HFF-Myc (cell line): ENCODE results near the gene RFTN1.

ENCODE experiments used
- DNase-seq: peaks from one replicate; pipeline ENCODE4 v3.0.0-alpha.2; 2011; ENCODE audit warnings: low read depth; ENCODE audit errors: extremely low read depth
- H3K4me3 ChIP-seq: replicated peaks from 2 replicates; pipeline ENCODE4 v1.5.1; 2011; ENCODE audit warnings: low read depth, mild to moderate bottlenecking, control low read depth, low read length
- CTCF ChIP-seq: IDR thresholded peaks from 2 replicates; pipeline ENCODE4 v1.5.1; 2012; ENCODE audit warnings: mild to moderate bottlenecking, low read depth, low read length, control low read depth; ENCODE audit errors: missing control alignments

Gene RFTN1

GRCh38 chr3:16513141-16514020, at the start of gene RFTN1:
Gene RFTN1 (minus strand): TSS chr3:16513699. CDS start chr3:16493869, 19,830 bp downstream.
- peak within 1 kb of the TSS; percentile 87 for H3K4me3 ChIP-seq
- TF ChIP-seq CTCF: no peak

GRCh38 chr3:16559653-16560365, 46.3 kb upstream of the RFTN1 start:
- DNase-seq: no peak
- TF ChIP-seq CTCF: no peak
- no peak overlapping the region for H3K4me3 ChIP-seq

More at GRCh38 chr3:16513141-16514020, at the start of gene RFTN1:
- DNase-seq: no peak

GRCh38 chr3:16554126-16554525, 40.6 kb upstream of the RFTN1 start:
- TF ChIP-seq CTCF: no peak
- no peak for DNase-seq

GRCh38 chr3:16552757-16553156, 39.3 kb upstream of the RFTN1 start:
- DNase-seq: no peak
- no peak overlapping the region for H3K4me3 ChIP-seq
- TF ChIP-seq CTCF: no peak

More at GRCh38 chr3:16554126-16554525, 40.6 kb upstream of the RFTN1 start:
- no peak overlapping the region for H3K4me3 ChIP-seq

- H3K4me3 ChIP-seq: no peak overlapping the region
- TF ChIP-seq CTCF: no peak
- DNase-seq: no peak
Measured at GRCh38 chr3:16551342-16551976, 38.0 kb upstream of the RFTN1 start.

GRCh38 chr3:16550676-16551341, 37.3 kb upstream of the RFTN1 start:
- TF ChIP-seq CTCF: peak; percentile 76
- no peak overlapping the region for H3K4me3 ChIP-seq
- peak; percentile 84 for DNase-seq
